OCI-M1 (cell line): ENCODE data around the gene CCL26.
A peak's percentile ranks its signal among the peaks of the same experiment; 100 is the strongest.
"Not testable (repeated sequence)": the region's sequence is repeated elsewhere in the genome, so short reads cannot be mapped to it uniquely, and the experiment has no call there.

ENCODE experiments used
- DNase-seq: peaks from one replicate; lab custom pipeline; 2025; lab: John Stamatoyannopoulos, UW

CCL26 gene

GRCh38 chr7:75738975-75739795 lies 32.8 kb downstream of the CCL26 start:
- DNase-seq: peak; percentile 99

GRCh38 chr7:75738604-75738974 lies 33.4 kb downstream of the CCL26 start, which contains the start of gene HIP1:
TSS of gene HIP1 (minus strand) at chr7:75738941. CDS start at chr7:75738920, 21 bp downstream.
- no peak for DNase-seq

- no peak for DNase-seq
Measured at GRCh38 chr7:75737856-75738603, 34.0 kb downstream of the CCL26 start.

GRCh38 chr7:75735581-75736350 lies 36.2 kb downstream of the CCL26 start:
- DNase-seq: no peak

GRCh38 chr7:75734586-75735458 lies 37.2 kb downstream of the CCL26 start:
- DNase-seq: peak; percentile 88

GRCh38 chr7:75732764-75733630 lies 39.0 kb downstream of the CCL26 start:
- no peak for DNase-seq

- DNase-seq: no peak
Measured at GRCh38 chr7:75732016-75732521, 39.9 kb downstream of the CCL26 start.

- DNase-seq: no peak
Measured at GRCh38 chr7:75729851-75730274, 42.1 kb downstream of the CCL26 start.

- DNase-seq: peak; percentile 40
Measured at GRCh38 chr7:75727881-75728593, 44.0 kb downstream of the CCL26 start.

- not testable (repeated sequence) for DNase-seq
Measured at GRCh38 chr7:75727351-75727750, 44.7 kb downstream of the CCL26 start.

- peak; percentile 59 for DNase-seq
Measured at GRCh38 chr7:75725306-75725705, 46.7 kb downstream of the CCL26 start.

GRCh38 chr7:75723444-75723843 lies 48.6 kb downstream of the CCL26 start:
- DNase-seq: no peak

- DNase-seq: no peak
Measured at GRCh38 chr7:75722373-75722772, 49.6 kb downstream of the CCL26 start.

GRCh38 chr7:75721922-75722321 lies 50.1 kb downstream of the CCL26 start:
- not testable (repeated sequence) for DNase-seq

GRCh38 chr7:75721426-75721825 lies 50.6 kb downstream of the CCL26 start:
- no peak for DNase-seq

- DNase-seq: no peak
Measured at GRCh38 chr7:75719626-75720025, 52.4 kb downstream of the CCL26 start.
